Central memory CD4-positive, alpha-beta T cell (primary cell): Measurements from ENCODE around the gene BARX2.
"Not testable (repeated sequence)": the region's sequence is repeated elsewhere in the genome, so short reads cannot be mapped to it uniquely, and the experiment has no call there.

ENCODE experiments used
- DNase-seq: peaks from one replicate; pipeline ENCODE4 v3.0.0; 2022
- total RNA-seq, 3 experiments: gene quantifications; one replicate each; lab custom pipeline; 2026; lab: John Stamatoyannopoulos, UW

The BARX2 gene
- total RNA-seq, result 0 to 0.14 (median 0) reads per million in 3 experiments

GRCh38 chr11:129375751-129376657 is at the start of gene BARX2:
TSS of gene BARX2 (plus strand) at chr11:129375848. CDS start at chr11:129376036, 188 bp downstream.
- no peak for DNase-seq

- DNase-seq, result no peak
Measured at GRCh38 chr11:129326921-129327320, 48.7 kb upstream of the BARX2 start.

GRCh38 chr11:129327708-129328107 is 47.9 kb upstream of the BARX2 start:
- not testable (repeated sequence) for DNase-seq

GRCh38 chr11:129328756-129329155 is 46.9 kb upstream of the BARX2 start:
- no peak for DNase-seq

GRCh38 chr11:129331217-129331616 is 44.4 kb upstream of the BARX2 start:
- DNase-seq, result no peak

GRCh38 chr11:129331871-129332274 is 43.8 kb upstream of the BARX2 start:
- peak; percentile 29 for DNase-seq

GRCh38 chr11:129333873-129334272 is 41.8 kb upstream of the BARX2 start:
- DNase-seq, result no peak

GRCh38 chr11:129344301-129344940 is 31.2 kb upstream of the BARX2 start:
- peak; percentile 21 for DNase-seq

- no peak for DNase-seq
Measured at GRCh38 chr11:129346916-129347315, 28.7 kb upstream of the BARX2 start.

GRCh38 chr11:129348813-129349212 is 26.8 kb upstream of the BARX2 start:
- no peak for DNase-seq

- DNase-seq, result no peak
Measured at GRCh38 chr11:129352676-129353075, 23.0 kb upstream of the BARX2 start.

- DNase-seq, result no peak
Measured at GRCh38 chr11:129354691-129355090, 21.0 kb upstream of the BARX2 start.

GRCh38 chr11:129359748-129360147 is 15.9 kb upstream of the BARX2 start:
- DNase-seq, result no peak

GRCh38 chr11:129364143-129364654 is 11.4 kb upstream of the BARX2 start:
- DNase-seq, result peak; percentile 66

GRCh38 chr11:129365816-129366215 is 9.8 kb upstream of the BARX2 start:
- DNase-seq, result no peak

GRCh38 chr11:129366737-129367597 is 8.7 kb upstream of the BARX2 start:
- no peak for DNase-seq

- DNase-seq, result no peak
Measured at GRCh38 chr11:129368889-129369672, 6.6 kb upstream of the BARX2 start.

GRCh38 chr11:129370715-129371114 is 4.9 kb upstream of the BARX2 start:
- no peak for DNase-seq

GRCh38 chr11:129372609-129373488 is 2.8 kb upstream of the BARX2 start:
- DNase-seq, result no peak

- no peak for DNase-seq
Measured at GRCh38 chr11:129373489-129373953, 2.1 kb upstream of the BARX2 start.
